OCI-LY1 (cell line): ENCODE data around the gene CERS3.

Experiments used
- EZH2 ChIP-seq: fragments of 200-600 bp; sonication (generic), shearing (Covaris generic); IDR thresholded peaks from 2 replicates; pipeline ENCODE4 v1.8.0; 2017; ENCODE audit warnings: borderline replicate concordance, mixed run types, mild to moderate bottlenecking, antibody characterized with exemption, low read length, moderate library complexity, mixed read lengths
- TF ChIP-seq, protein P1 (sequence below): fragments of 200-600 bp; sonication (generic), shearing (Covaris generic); IDR thresholded peaks from 2 replicates; pipeline ENCODE4 v1.5.1; 2017; ENCODE audit warnings: mild to moderate bottlenecking, antibody characterized with exemption, low read length, moderate library complexity, mixed read lengths

DNA sequence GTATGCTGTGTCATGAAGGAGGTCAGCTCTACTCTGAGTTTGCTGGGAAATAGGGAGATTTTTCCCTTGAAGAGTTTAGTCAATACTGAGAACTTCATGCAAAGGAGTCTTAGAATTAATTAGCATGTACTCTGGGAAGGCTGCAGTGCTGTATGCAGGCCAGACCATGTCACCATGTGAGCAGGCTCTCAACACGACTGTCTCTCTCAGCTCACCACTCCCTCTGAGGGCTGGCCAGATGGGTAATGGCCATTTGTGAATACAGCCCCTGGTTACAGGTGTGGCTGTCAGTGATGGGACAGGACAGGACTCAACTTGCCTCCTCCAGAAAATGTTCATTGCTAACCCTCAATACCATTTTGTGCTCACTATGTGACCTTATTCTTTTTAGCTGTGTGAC is 5.1 kb upstream of the CERS3 start:
- TF ChIP-seq, protein P1, sequence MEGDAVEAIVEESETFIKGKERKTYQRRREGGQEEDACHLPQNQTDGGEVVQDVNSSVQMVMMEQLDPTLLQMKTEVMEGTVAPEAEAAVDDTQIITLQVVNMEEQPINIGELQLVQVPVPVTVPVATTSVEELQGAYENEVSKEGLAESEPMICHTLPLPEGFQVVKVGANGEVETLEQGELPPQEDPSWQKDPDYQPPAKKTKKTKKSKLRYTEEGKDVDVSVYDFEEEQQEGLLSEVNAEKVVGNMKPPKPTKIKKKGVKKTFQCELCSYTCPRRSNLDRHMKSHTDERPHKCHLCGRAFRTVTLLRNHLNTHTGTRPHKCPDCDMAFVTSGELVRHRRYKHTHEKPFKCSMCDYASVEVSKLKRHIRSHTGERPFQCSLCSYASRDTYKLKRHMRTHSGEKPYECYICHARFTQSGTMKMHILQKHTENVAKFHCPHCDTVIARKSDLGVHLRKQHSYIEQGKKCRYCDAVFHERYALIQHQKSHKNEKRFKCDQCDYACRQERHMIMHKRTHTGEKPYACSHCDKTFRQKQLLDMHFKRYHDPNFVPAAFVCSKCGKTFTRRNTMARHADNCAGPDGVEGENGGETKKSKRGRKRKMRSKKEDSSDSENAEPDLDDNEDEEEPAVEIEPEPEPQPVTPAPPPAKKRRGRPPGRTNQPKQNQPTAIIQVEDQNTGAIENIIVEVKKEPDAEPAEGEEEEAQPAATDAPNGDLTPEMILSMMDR, result no peak
- no peak for TF ChIP-seq EZH2
